GM12878 (cell line): ENCODE measurements around the gene THBD. TPM values are rescaled to one million over a fixed set of nuclear protein-coding genes. Genes with fewer than 3 reads are reported as not detected.

Experiments used
- ATAC-seq: fragments of 200-7000 bp; cut with Tn5 transposase; 3 replicates; pipeline ENCODE4 v1.9.1; 2020; ENCODE audit warnings: mild to moderate bottlenecking, moderate library complexity
- BruUV-seq: library from RNA; stranded (reverse); fragments of 400-500 nt; replicated peaks from 2 replicates; lab custom pipeline; 2021; lab: Mats Ljungman, UMichigan
- CTCF ChIA-PET: fragments of 300-600 bp; sonication (Branson Sonifier 250); formaldehyde crosslinking; extraction: SDS; loops from one replicate; lab custom pipeline; 2021; ENCODE audit warnings: inconsistent platforms; lab: Yijun Ruan, JAX
- POLR2A ChIA-PET: fragments of 350-600 bp; formaldehyde crosslinking; extraction: SDS; loops from one replicate; lab custom pipeline; 2021; ENCODE audit warnings: inconsistent platforms; lab: Charles Lee
- RAD21 ChIA-PET: fragments of 300-600 bp; sonication (Branson Sonifier 250); formaldehyde crosslinking; loops from one replicate; lab custom pipeline; 2023; ENCODE audit warnings: antibody characterized with exemption; ENCODE audit not compliant: unreplicated experiment; lab: Charles Lee
- SMC1A ChIA-PET: fragments of 300-600 bp; sonication (Branson Sonifier 250); formaldehyde crosslinking; loops from one replicate; lab custom pipeline; 2023; ENCODE audit not compliant: unreplicated experiment, uncharacterized antibody; lab: Charles Lee
- DNase-seq: peaks from one replicate; pipeline ENCODE4 v3.0.0-alpha.2; 2011; ENCODE audit warnings: low read depth, low spot score
- FAIRE-seq: peaks from 3 replicates; lab custom pipeline; 2011; peaks lifted over from hg19 to GRCh38; lab: Jason Lieb, UNC
- H2AFZ ChIP-seq: 2 replicates; pipeline ENCODE4 v1.6.0; 2011; ENCODE audit warnings: low read depth, low read length, control low read depth; ENCODE audit not compliant: control insufficient read depth
- H3K27ac ChIP-seq: 2 replicates; pipeline ENCODE4 v1.5.1; 2011; ENCODE audit warnings: control low read depth; ENCODE audit not compliant: control insufficient read depth, insufficient read depth
- H3K27me3 ChIP-seq, 2 experiments: replicated peaks in 1 of 2; 2 replicates each; pipeline versions ENCODE4 v1.6.0 to v1.6.1; 2011; ENCODE audit warnings: low read length in 1 of 2; ENCODE audit not compliant: control insufficient read depth in 2 of 2, insufficient read depth in 2 of 2
- H3K36me3 ChIP-seq, 2 experiments: 2 replicates each; pipeline ENCODE4 v1.5.1; 2011; ENCODE audit warnings: low read length in 1 of 2; ENCODE audit not compliant: control insufficient read depth in 2 of 2, insufficient read depth in 2 of 2
- H3K4me1 ChIP-seq: 2 replicates; pipeline ENCODE4 v1.6.1; 2011; ENCODE audit warnings: mild to moderate bottlenecking, low read length, moderate library complexity, mixed read lengths; ENCODE audit not compliant: control insufficient read depth, insufficient read depth
- H3K4me2 ChIP-seq: 2 replicates; pipeline ENCODE4 v1.6.0; 2011; ENCODE audit warnings: control low read depth; ENCODE audit not compliant: control insufficient read depth, insufficient read depth
- H3K4me3 ChIP-seq: fragments of 200-600 bp; sonication (generic); 2 replicates; pipeline ENCODE4 v1.5.1; 2016
- H3K79me2 ChIP-seq: 2 replicates; pipeline ENCODE4 v1.6.0; 2011; ENCODE audit warnings: low read length; ENCODE audit not compliant: control insufficient read depth, insufficient read depth
- H3K9ac ChIP-seq: 2 replicates; pipeline ENCODE4 v1.8.0; 2011; ENCODE audit warnings: low read length, control low read depth, mixed read lengths; ENCODE audit not compliant: control insufficient read depth, insufficient read depth
- H3K9me3 ChIP-seq: replicated peaks from 3 replicates; pipeline ENCODE4 v1.5.1; 2011; ENCODE audit warnings: mild to moderate bottlenecking, low read length; ENCODE audit not compliant: control insufficient read depth, insufficient read depth
- H4K20me1 ChIP-seq: 2 replicates; pipeline ENCODE4 v1.6.0; 2011; ENCODE audit not compliant: control insufficient read depth, insufficient read depth
- BCL11A ChIP-seq: IDR thresholded peaks from 2 replicates; pipeline ENCODE4 v1.6.1; 2011; ENCODE audit warnings: low read depth, low read length
- CBFB ChIP-seq: IDR thresholded peaks from 2 replicates; pipeline ENCODE4 v1.6.1; 2016; ENCODE audit warnings: antibody characterized with exemption, low read depth
- CBX5 ChIP-seq: sonication (generic); IDR thresholded peaks from 2 replicates; pipeline ENCODE4 v1.6.1; 2016; ENCODE audit warnings: low read depth, moderate library complexity, mild to moderate bottlenecking, inconsistent platforms
- EGR1 ChIP-seq, 2 experiments: IDR thresholded peaks; 1 replicate in 1 of 2; 2 replicates in 1 of 2; pipeline ENCODE4 v1.6.1; 2011 to 2012; ENCODE audit warnings: low read depth in 2 of 2, low read length in 2 of 2, borderline replicate concordance in 1 of 2, mild to moderate bottlenecking in 1 of 2, moderate library complexity in 1 of 2
- IKZF1 ChIP-seq: fragments of 450-650 bp; conservative IDR thresholded peaks from 2 replicates; pipeline ENCODE4 v1.6.1; 2017; ENCODE audit warnings: antibody characterized with exemption, mild to moderate bottlenecking
- IRF3 ChIP-seq: fragments of 450-650 bp; IDR thresholded peaks from 2 replicates; pipeline ENCODE4 v1.6.1; 2014; ENCODE audit warnings: mild to moderate bottlenecking
- IRF4 ChIP-seq: IDR thresholded peaks from 2 replicates; pipeline ENCODE4 v1.6.1; 2011; ENCODE audit warnings: low read depth, low read length
- JUNB ChIP-seq: IDR thresholded peaks from 2 replicates; pipeline ENCODE4 v1.6.1; 2016; ENCODE audit warnings: antibody characterized with exemption, mild to moderate bottlenecking
- MEF2A ChIP-seq: IDR thresholded peaks from 2 replicates; pipeline ENCODE4 v1.6.1; 2011; ENCODE audit warnings: low read depth, mild to moderate bottlenecking, low read length, moderate library complexity; ENCODE audit not compliant: insufficient read depth
- MTA2 ChIP-seq: fragments of 450-650 bp; IDR thresholded peaks from 2 replicates; pipeline ENCODE4 v1.6.1; 2016; ENCODE audit warnings: low read depth, mild to moderate bottlenecking, moderate library complexity
- MYC ChIP-seq: IDR thresholded peaks from 2 replicates; pipeline ENCODE4 v1.6.1; 2011; ENCODE audit warnings: mild to moderate bottlenecking, low read length, moderate library complexity, inconsistent platforms; ENCODE audit not compliant: insufficient read depth, insufficient replicate concordance, insufficient read length, severe bottlenecking
- NFYB ChIP-seq: IDR thresholded peaks from 2 replicates; pipeline ENCODE4 v1.6.1; 2011; ENCODE audit warnings: low read depth, mild to moderate bottlenecking, low read length, improper control_type of control experiment, moderate library complexity; ENCODE audit not compliant: insufficient read depth
- NR2F1 ChIP-seq: fragments of 450-650 bp; conservative IDR thresholded peaks from 2 replicates; pipeline ENCODE4 v1.6.1; 2017; ENCODE audit warnings: mild to moderate bottlenecking
- SREBF1 ChIP-seq: IDR thresholded peaks from 2 replicates; pipeline ENCODE4 v1.6.1; 2012; ENCODE audit warnings: mild to moderate bottlenecking, low read length
- TCF12 ChIP-seq: IDR thresholded peaks from 2 replicates; pipeline ENCODE4 v1.6.1; 2011; ENCODE audit warnings: low read depth, mild to moderate bottlenecking, low read length
- WGBS: methylation state at CpG from one replicate; pipeline ENCODE4 v1.1.6; 2016; ENCODE audit warnings: low lambda C conversion rate; ENCODE audit not compliant: insufficient replicate concordance, insufficient coverage; ENCODE audit errors: missing lambda C conversion rate; 5-methylcytosine and 5-hydroxymethylcytosine counted together
- in situ Hi-C: fragments of 300-500 bp; cut with MboI; formaldehyde crosslinking; loops from 9 replicates; pipeline ENCODE4 v1.14.3; 2018; ENCODE audit warnings: mixed read lengths
- intact Hi-C: fragments of 100-400 bp; cut with micrococcal nuclease; formaldehyde crosslinking; loops from one replicate; pipeline ENCODE4 v1.14.2; 2022; ENCODE audit not compliant: unreplicated experiment
- polyA plus RNA-seq, 11 experiments: library from polyadenylated mRNA; depleted of rRNA in 4 of 11; unstranded in 6 of 11; stranded (reverse) in 5 of 11; fragments of >200 nt; fragmentation: Nextera tagmentation in 4 of 11; fragmentation: Illumina TruSeq in 1 of 11; extraction: Ambion mirVana in 4 of 11; extraction: Trizol in 1 of 11; gene quantifications; 1 replicate in 1 of 11; 2 replicates in 10 of 11; pipeline versions ENCODE4 v1.2.1 to v1.2.3, GENCODE V29; 2011 to 2016; ENCODE audit warnings: inconsistent platforms in 2 of 11, missing spikeins in 2 of 11, low read depth in 1 of 11
- total RNA-seq, 4 experiments: library from RNA; depleted of rRNA in 3 of 4; stranded (reverse); fragments of >200 nt in 3 of 4; fragmentation: Illumina TruSeq in 1 of 4; extraction: Trizol in 1 of 4; gene quantifications; 2 replicates each; pipeline versions ENCODE4 v1.2.1 to v1.2.3, GENCODE V29; 2013 to 2021

The THBD gene
- total and polyA plus RNA-seq, 10 of the 15 experiments (the other 5 are each of a cell fraction or from before 2014, with no cell fraction given), result not detected

DNA sequence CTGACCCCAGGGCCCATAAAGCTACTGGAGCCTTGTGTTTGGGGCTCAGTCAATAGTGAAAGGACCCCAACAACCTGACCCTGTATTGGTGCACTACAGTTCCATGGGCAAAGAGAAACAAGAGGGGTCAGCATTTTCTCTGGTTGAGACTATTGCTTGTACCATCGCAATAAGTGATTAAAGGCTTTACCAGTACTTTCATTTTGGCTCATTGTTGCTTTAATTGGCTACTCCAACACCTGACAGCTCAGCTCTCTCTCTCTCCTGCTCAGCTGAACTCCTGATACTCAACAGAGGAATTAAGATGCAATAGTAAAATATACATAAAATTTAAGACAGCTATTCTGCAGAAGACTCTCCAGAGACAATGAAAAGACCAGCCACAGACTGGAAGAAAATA lies 18.8 kb upstream of the THBD start:
- DNase-seq, result no peak
- H3K27ac ChIP-seq, result no peak overlapping the region
- ChIA-PET SMC1A (interaction anchor here (1.4 to 1.5 kb wide), 2 partner anchors 11 to 133 kb away, joined by 4 read pairs; no protein-coding TSS in a partner anchor), CTCF (interaction anchor here (0.6 to 3.8 kb wide), 3 partner anchors 11 to 17 kb away, joined by 3 to 15 read pairs (median 8); no protein-coding TSS in a partner anchor), POLR2A (interaction anchor here (1.2 kb wide), 1 partner anchor 75 kb away, joined by 3 read pairs; no protein-coding TSS in a partner anchor)
- H3K9me3 ChIP-seq, result no peaks in the 10 kb centered on the region
- H2AFZ ChIP-seq, result no peak overlapping the region
- TF ChIP-seq MYC (no peak), MTA2 (peak; percentile 80), CBX5 (no peak), IRF3 (no peak), EGR1 (IDR thresholded peaks at IDR 0.05; ENCODE audit: borderline replicate concordance in 1 of 2, low read depth in 2 of 2, low read length in 2 of 2) (no peak), NFYB (0 out of 2 replicates have a peak, but pooled peaks have one; percentile 23), IKZF1 (0 out of 2 replicates have a peak, but pooled peaks have one; percentile 21), NR2F1 (no peak), IRF4 (0 out of 2 replicates have a peak, but pooled peaks have one; percentile 27), MEF2A (0 out of 2 replicates have a peak, but pooled peaks have one; percentile 34), TCF12 (no peak), JUNB (peak; percentile 78), BCL11A (peak; percentile 33; the same call in 1 of the 2 replicates), SREBF1 (no peak), CBFB (no peak)
- TF ChIP-seq, all 136 proteins: peak for 7
- no peaks in the 10 kb centered on the region for H3K36me3 ChIP-seq
- FAIRE-seq (peak; percentile 27), ATAC-seq (peak; percentile 63)
- in situ Hi-C loops, result no loop called here
- no peak overlapping the region for H3K4me2 ChIP-seq
- no peak overlapping the region for H3K4me3 ChIP-seq
- BruUV-seq, result no TSS peak
- RAD21 ChIA-PET, result interaction anchor here (1.0 to 1.5 kb wide), 3 partner anchors 11 to 28 kb away, joined by 3 to 4 read pairs (median 3); no protein-coding TSS in a partner anchor
- WGBS, result 27% methylated on average over 1 of the region's 1 CpG
- H3K9ac ChIP-seq, result no peak overlapping the region
- H3K79me2 ChIP-seq, result no peaks in the 10 kb centered on the region
- H3K27me3 ChIP-seq, result no peaks in the 10 kb centered on the region
- H3K4me1 ChIP-seq, result no peaks in the 10 kb centered on the region
- H4K20me1 ChIP-seq, result no peaks in the 10 kb centered on the region
- intact Hi-C loops, result no loop called here
